ENCODE measurements around the gene BCAS3. TPM values are rescaled to one million over a fixed set of nuclear protein-coding genes. Genes with fewer than 3 reads are reported as not detected.

The BCAS3 gene
- total RNA-seq, 2 experiments from 2014 or later, result 20.1 to 31.8 TPM

- Mint-ChIP-seq H3K27me3 (peaks cover 37% of the 10 kb centered on the region), H3K4me1 (ENCODE audit: low read depth) (no peaks in the 10 kb centered on the region), H3K36me3 (ENCODE audit: low read depth) (no peaks in the 10 kb centered on the region), H3K27ac (no peak overlapping the region), H3K4me3 (no peak overlapping the region), H3K9me3 (no peaks in the 10 kb centered on the region)
- intact Hi-C loops (cut with DNase I, micrococcal nuclease), result loop anchor here (1.0 to 2.0 kb wide), 3 partner anchors 387 to 670 kb away; no protein-coding TSS in a partner anchor
- CTCF ChIA-PET, result no interaction called here
- Histone ChIP-seq H3K36me3 (ENCODE audit: insufficient read depth, low read length) (no peaks in the 10 kb centered on the region), H3K4me3 (ENCODE audit: low read length) (no peak overlapping the region), H3K9me3 (ENCODE audit: control insufficient read depth in 1 of 2, insufficient read depth in 1 of 2, low read length in 2 of 2) (peaks cover 0 to 7% of the 10 kb centered on the region in 2 experiments), H3K4me1 (ENCODE audit: insufficient read depth, low read length) (peaks cover 7% of the 10 kb centered on the region), H3K27me3 (ENCODE audit: control insufficient read depth in 1 of 2, insufficient read depth in 2 of 2, low read length in 2 of 2) (peaks cover 2 to 8% of the 10 kb centered on the region in 2 experiments), H3K27ac (ENCODE audit: low read depth in 1 of 2, low read length in 2 of 2) (no peak overlapping the region)
- TF ChIP-seq, protein P1, sequence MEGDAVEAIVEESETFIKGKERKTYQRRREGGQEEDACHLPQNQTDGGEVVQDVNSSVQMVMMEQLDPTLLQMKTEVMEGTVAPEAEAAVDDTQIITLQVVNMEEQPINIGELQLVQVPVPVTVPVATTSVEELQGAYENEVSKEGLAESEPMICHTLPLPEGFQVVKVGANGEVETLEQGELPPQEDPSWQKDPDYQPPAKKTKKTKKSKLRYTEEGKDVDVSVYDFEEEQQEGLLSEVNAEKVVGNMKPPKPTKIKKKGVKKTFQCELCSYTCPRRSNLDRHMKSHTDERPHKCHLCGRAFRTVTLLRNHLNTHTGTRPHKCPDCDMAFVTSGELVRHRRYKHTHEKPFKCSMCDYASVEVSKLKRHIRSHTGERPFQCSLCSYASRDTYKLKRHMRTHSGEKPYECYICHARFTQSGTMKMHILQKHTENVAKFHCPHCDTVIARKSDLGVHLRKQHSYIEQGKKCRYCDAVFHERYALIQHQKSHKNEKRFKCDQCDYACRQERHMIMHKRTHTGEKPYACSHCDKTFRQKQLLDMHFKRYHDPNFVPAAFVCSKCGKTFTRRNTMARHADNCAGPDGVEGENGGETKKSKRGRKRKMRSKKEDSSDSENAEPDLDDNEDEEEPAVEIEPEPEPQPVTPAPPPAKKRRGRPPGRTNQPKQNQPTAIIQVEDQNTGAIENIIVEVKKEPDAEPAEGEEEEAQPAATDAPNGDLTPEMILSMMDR (IDR thresholded peaks at IDR 0.05), result no peak
- no peak for DNase-seq
- no peak for ATAC-seq (ENCODE audit: poor library complexity)
- POLR2A ChIA-PET, result no interaction called here
Measured at GRCh38 chr17:61390479-61390791, 712.8 kb downstream of the BCAS3 start.

- H3K36me3 ChIP-seq (ENCODE audit: insufficient read depth, low read length), result no peaks in the 10 kb centered on the region
- intact Hi-C loops (cut with DNase I, micrococcal nuclease), result loop anchor here in 1 of 2 experiments (2.0 kb wide), 1 partner anchor 671 kb away; no protein-coding TSS in a partner anchor
- H3K36me3 Mint-ChIP-seq (ENCODE audit: low read depth), result no peaks in the 10 kb centered on the region
- no peak overlapping the region for H3K27ac Mint-ChIP-seq
- H3K4me3 ChIP-seq (ENCODE audit: low read length), result no peak overlapping the region
- TF ChIP-seq, protein P1 (IDR thresholded peaks at IDR 0.05), result no peak
- no peaks in the 10 kb centered on the region for H3K4me1 Mint-ChIP-seq (ENCODE audit: low read depth)
- peaks cover 43% of the 10 kb centered on the region for H3K27me3 Mint-ChIP-seq
- H3K9me3 Mint-ChIP-seq, result no peaks in the 10 kb centered on the region
- CTCF ChIA-PET, result interaction anchor here (0.5 to 0.6 kb wide), 2 partner anchors 75 to 365 kb away, joined by 3 read pairs; no protein-coding TSS in a partner anchor
- no peak overlapping the region for H3K27ac ChIP-seq (ENCODE audit: low read depth in 1 of 2, low read length in 2 of 2)
- H3K4me3 Mint-ChIP-seq, result no peak overlapping the region
- DNase-seq (peak in 1 of 14 experiments; percentile 14), ATAC-seq (ENCODE audit: poor library complexity) (no peak)
- H3K27me3 ChIP-seq (ENCODE audit: control insufficient read depth in 1 of 2, insufficient read depth in 2 of 2, low read length in 2 of 2), result peaks cover 12 to 18% of the 10 kb centered on the region in 2 experiments
- POLR2A ChIA-PET, result no interaction called here
- H3K4me1 ChIP-seq (ENCODE audit: insufficient read depth, low read length), result peaks cover 16% of the 10 kb centered on the region
- H3K9me3 ChIP-seq (ENCODE audit: control insufficient read depth in 1 of 2, insufficient read depth in 1 of 2, low read length in 2 of 2), result peaks cover 0 to 20% of the 10 kb centered on the region in 2 experiments
Measured at GRCh38 chr17:61391595-61392291, 714.1 kb downstream of the BCAS3 start.

DNA sequence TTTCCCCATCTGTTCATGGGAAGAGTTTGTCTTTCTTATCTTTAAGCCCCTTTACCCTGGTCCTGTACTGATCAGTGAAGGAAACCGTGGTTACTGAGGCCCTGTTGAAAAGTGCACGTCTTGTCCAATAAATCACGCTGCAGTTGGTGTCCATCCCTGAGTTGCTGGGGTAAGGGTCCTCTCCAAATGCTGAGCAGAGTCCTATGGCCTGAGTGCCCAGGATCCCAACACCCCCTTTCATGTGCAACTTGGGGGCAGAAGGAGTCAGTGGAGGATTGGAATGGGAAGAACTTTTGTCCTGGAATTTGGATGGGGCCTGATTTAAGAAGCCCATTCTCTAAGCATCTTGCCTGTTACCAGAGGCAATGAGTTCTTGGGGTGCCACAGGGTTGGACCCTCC, 715.0 kb downstream of the BCAS3 start:
- Histone ChIP-seq H3K27ac (ENCODE audit: low read depth in 1 of 2, low read length in 2 of 2) (no peak overlapping the region), H3K4me3 (ENCODE audit: low read length) (no peak overlapping the region), H3K9me3 (ENCODE audit: control insufficient read depth in 1 of 2, insufficient read depth in 1 of 2, low read length in 2 of 2) (peaks cover 0 to 23% of the 10 kb centered on the region in 2 experiments), H3K36me3 (ENCODE audit: insufficient read depth, low read length) (no peaks in the 10 kb centered on the region), H3K27me3 (ENCODE audit: control insufficient read depth in 1 of 2, insufficient read depth in 2 of 2, low read length in 2 of 2) (peaks cover 17 to 27% of the 10 kb centered on the region in 2 experiments), H3K4me1 (ENCODE audit: insufficient read depth, low read length) (peaks cover 21% of the 10 kb centered on the region)
- no peaks in the 10 kb centered on the region for H3K9me3 Mint-ChIP-seq
- ChIA-PET POLR2A (no interaction called here), CTCF (no interaction called here)
- ATAC-seq (ENCODE audit: poor library complexity) (no peak), DNase-seq (no peak)
- intact Hi-C loops (cut with DNase I, micrococcal nuclease), result no loop called here
- no peaks in the 10 kb centered on the region for H3K36me3 Mint-ChIP-seq (ENCODE audit: low read depth)
- H3K27me3 Mint-ChIP-seq, result peaks cover 46% of the 10 kb centered on the region
- TF ChIP-seq, protein P1 (IDR thresholded peaks at IDR 0.05), result no peak
- H3K4me3 Mint-ChIP-seq, result no peak overlapping the region
- no peak overlapping the region for H3K27ac Mint-ChIP-seq
- peaks cover 1% of the 10 kb centered on the region for H3K4me1 Mint-ChIP-seq (ENCODE audit: low read depth)
